Tibial nerve (tissue), 4 donors: ENCODE data around the gene ZNF333. TPM values are rescaled to one million over a fixed set of nuclear protein-coding genes. Genes with fewer than 3 reads are reported as not detected.

Experiments
- DNase-seq, 2 donors: peaks; one replicate each; pipeline ENCODE4 v3.0.0-alpha.2; 2019; ENCODE audit warnings: low spot score in 2 of 2
- H3K27ac ChIP-seq, 4 donors: fragments of 200-600 bp; sonication (generic) in 3 of 4; one replicate each; pipeline ENCODE4 v1.5.1; 2017 to 2019; ENCODE audit warnings: mild to moderate bottlenecking in 1 of 4
- H3K27me3 ChIP-seq, 2 donors: fragments of 200-600 bp; sonication (generic) in 1 of 2; one replicate each; pipeline versions ENCODE4 v1.5.1 to v1.6.0; 2017 to 2019
- H3K36me3 ChIP-seq, 3 donors: fragments of 200-600 bp; sonication (generic); one replicate each; pipeline ENCODE4 v1.5.1; 2018 to 2019
- H3K4me1 ChIP-seq, 4 donors: fragments of 200-600 bp; sonication (generic) in 3 of 4; one replicate each; pipeline ENCODE4 v1.5.1; 2017 to 2019
- H3K4me3 ChIP-seq, 4 donors: fragments of 200-600 bp; sonication (generic) in 3 of 4; one replicate each; pipeline ENCODE4 v1.5.1; 2017 to 2019; ENCODE audit warnings: mild to moderate bottlenecking in 1 of 4, moderate library complexity in 1 of 4
- H3K9me3 ChIP-seq, 4 donors: fragments of 200-600 bp; sonication (generic) in 3 of 4; one replicate each; pipeline ENCODE4 v1.5.1; 2017 to 2019
- EP300 ChIP-seq, 2 donors: sonication (generic); formaldehyde crosslinking; IDR thresholded peaks; one replicate each; pipeline ENCODE4 v1.6.1; 2017; ENCODE audit warnings: antibody characterized with exemption in 2 of 2, mild to moderate bottlenecking in 1 of 2
- POLR2A ChIP-seq, 2 donors: fragments of 450-650 bp; IDR thresholded peaks; one replicate each; pipeline ENCODE4 v1.6.1; 2017; ENCODE audit warnings: antibody characterized with exemption in 2 of 2, mild to moderate bottlenecking in 2 of 2, moderate library complexity in 2 of 2
- WGBS, 2 donors: methylation state at CpG; one replicate each; pipeline ENCODE4 v1.1.5; 2018; 5-methylcytosine and 5-hydroxymethylcytosine counted together
- total RNA-seq, 4 donors: library from RNA; depleted of rRNA; stranded (reverse); fragments of >200 nt; gene quantifications; one replicate each; pipeline ENCODE4 v1.1.0, GENCODE V29; 2016
- TF ChIP-seq, protein P1 (sequence below), 5 experiments: fragments of 200-600 bp in 3 of 5; fragments of 450-650 bp in 2 of 5; sonication (generic) in 3 of 5; IDR thresholded peaks; one replicate each; pipeline ENCODE4 v1.5.1; 2016 to 2019; ENCODE audit warnings: antibody characterized with exemption in 5 of 5, mild to moderate bottlenecking in 3 of 5, moderate library complexity in 2 of 5

ZNF333 gene
- total RNA-seq, 4 donors from 2014 or later = 35.3 to 42.6 (median 39.6) TPM

DNA sequence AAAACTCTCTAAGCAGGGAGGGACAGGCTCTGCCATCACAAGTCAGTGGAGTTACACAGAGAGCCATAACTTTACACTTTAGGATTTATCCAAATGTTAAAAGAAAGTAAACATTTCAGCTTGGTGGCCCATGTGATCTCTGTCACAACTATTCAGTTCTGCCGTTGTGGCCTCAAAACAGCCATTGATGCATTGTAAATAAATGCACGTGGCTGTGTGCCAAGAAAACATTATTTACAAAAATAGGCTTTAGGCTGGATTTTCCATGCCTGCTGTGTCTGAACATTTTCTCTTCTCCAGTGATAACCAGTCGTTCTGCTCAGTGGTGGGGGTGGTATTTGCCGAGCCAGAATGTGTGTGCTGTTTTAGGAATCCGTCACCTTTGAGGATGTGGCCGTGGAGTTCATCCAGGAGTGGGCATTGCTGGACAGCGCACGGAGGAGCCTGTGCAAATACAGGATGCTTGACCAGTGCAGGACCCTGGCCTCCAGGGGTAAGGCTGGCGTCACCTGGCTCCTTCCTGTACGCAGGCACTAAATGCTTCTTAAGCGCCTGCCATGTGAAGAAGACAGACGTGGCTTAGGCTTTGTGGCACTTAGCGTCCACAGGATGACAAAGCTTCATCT is 4.9 kb downstream of the ZNF333 start:
- WGBS, 2 donors = 77 to 81% methylated on average over 13 of the region's 13 CpGs
- H3K36me3 ChIP-seq = peaks cover 0 to 68% (median 27%) of the 10 kb centered on the region in 3 donors
- no peaks in the 10 kb centered on the region for H3K9me3 ChIP-seq
- H3K27ac ChIP-seq = no peak overlapping the region
- H3K4me3 ChIP-seq = no peak overlapping the region
- H3K27me3 ChIP-seq = no peaks in the 10 kb centered on the region
- TF ChIP-seq, protein P1, sequence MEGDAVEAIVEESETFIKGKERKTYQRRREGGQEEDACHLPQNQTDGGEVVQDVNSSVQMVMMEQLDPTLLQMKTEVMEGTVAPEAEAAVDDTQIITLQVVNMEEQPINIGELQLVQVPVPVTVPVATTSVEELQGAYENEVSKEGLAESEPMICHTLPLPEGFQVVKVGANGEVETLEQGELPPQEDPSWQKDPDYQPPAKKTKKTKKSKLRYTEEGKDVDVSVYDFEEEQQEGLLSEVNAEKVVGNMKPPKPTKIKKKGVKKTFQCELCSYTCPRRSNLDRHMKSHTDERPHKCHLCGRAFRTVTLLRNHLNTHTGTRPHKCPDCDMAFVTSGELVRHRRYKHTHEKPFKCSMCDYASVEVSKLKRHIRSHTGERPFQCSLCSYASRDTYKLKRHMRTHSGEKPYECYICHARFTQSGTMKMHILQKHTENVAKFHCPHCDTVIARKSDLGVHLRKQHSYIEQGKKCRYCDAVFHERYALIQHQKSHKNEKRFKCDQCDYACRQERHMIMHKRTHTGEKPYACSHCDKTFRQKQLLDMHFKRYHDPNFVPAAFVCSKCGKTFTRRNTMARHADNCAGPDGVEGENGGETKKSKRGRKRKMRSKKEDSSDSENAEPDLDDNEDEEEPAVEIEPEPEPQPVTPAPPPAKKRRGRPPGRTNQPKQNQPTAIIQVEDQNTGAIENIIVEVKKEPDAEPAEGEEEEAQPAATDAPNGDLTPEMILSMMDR (IDR thresholded peaks at IDR 0.05) = no peak
- TF ChIP-seq POLR2A (IDR thresholded peaks at IDR 0.05) (no peak), EP300 (IDR thresholded peaks at IDR 0.05) (no peak)
- H3K4me1 ChIP-seq = peaks cover 0 to 20% (median 5%) of the 10 kb centered on the region in 4 donors
- no peak for DNase-seq

GRCh38 chr19:14695471-14695870 is 5.6 kb downstream of the ZNF333 start:
- DNase-seq = no peak
- Histone ChIP-seq H3K27me3 (no peaks in the 10 kb centered on the region), H3K36me3 (peaks cover 0 to 75% (median 33%) of the 10 kb centered on the region in 3 donors), H3K4me1 (peaks cover 0 to 18% (median 5%) of the 10 kb centered on the region in 4 donors), H3K27ac (no peak overlapping the region), H3K4me3 (no peak overlapping the region), H3K9me3 (no peaks in the 10 kb centered on the region)
- no peak for TF ChIP-seq POLR2A (IDR thresholded peaks at IDR 0.05)
- no peak for TF ChIP-seq EP300 (IDR thresholded peaks at IDR 0.05)
- TF ChIP-seq, protein P1 (IDR thresholded peaks at IDR 0.05) = no peak
- 83 to 89% methylated on average over 5 of the region's 5 CpGs for WGBS, 2 donors

GRCh38 chr19:14699641-14700040 is 9.8 kb downstream of the ZNF333 start:
- H3K36me3 ChIP-seq = peaks cover 18 to 100% (median 69%) of the 10 kb centered on the region in 3 donors
- TF ChIP-seq EP300 (IDR thresholded peaks at IDR 0.05) (no peak), POLR2A (IDR thresholded peaks at IDR 0.05) (no peak)
- TF ChIP-seq, protein P1 (IDR thresholded peaks at IDR 0.05) = no peak
- no peak overlapping the region for H3K27ac ChIP-seq

DNA sequence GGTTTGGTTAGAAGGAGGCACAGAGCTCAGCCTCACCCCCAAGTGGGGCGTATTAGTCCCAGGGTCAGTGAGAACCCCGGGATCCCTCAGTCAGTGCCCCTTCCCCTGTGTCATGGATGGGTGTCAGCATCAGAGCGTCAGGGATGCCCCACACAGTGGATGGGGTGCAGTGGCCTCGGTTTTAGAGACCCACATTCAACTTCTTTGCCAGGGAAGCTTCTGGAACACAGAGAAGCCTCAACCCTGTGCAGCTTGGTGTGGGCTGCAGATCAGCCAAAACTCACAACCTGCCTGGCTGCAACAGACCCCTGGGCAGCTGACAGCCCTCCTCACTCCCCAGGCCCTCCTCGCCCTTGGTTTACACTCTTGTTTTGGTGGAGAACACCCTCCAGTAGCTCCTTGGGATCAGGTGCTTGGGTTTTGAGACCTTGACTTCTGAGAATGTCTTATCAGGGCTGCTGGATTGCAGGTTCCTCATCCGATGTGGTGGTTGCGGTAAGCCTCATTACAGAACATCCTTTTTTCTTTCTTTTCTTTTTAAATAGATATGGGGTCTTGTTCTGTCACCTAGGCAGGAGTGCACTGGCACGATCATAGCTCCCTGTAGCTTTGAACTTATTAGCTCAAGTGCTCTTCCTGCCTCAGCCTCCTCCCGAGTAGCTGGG is 11.0 kb downstream of the ZNF333 start:
- Histone ChIP-seq H3K27ac (no peak overlapping the region), H3K27me3 (no peaks in the 10 kb centered on the region), H3K4me1 (no peaks in the 10 kb centered on the region), H3K9me3 (peaks cover 0 to 5% (median 0%) of the 10 kb centered on the region in 4 donors), H3K4me3 (no peak overlapping the region), H3K36me3 (peaks cover 18 to 100% (median 68%) of the 10 kb centered on the region in 3 donors)
- DNase-seq = no peak
- no peak for TF ChIP-seq POLR2A (IDR thresholded peaks at IDR 0.05)
- TF ChIP-seq EP300 (IDR thresholded peaks at IDR 0.05) = no peak
- 98 to 99% methylated on average over 9 of the region's 9 CpGs for WGBS, 2 donors

More at GRCh38 chr19:14699641-14700040, 9.8 kb downstream of the ZNF333 start:
- no peaks in the 10 kb centered on the region for H3K27me3 ChIP-seq
- WGBS, 2 donors = 93 to 95% methylated on average over 8 of the region's 8 CpGs
- no peaks in the 10 kb centered on the region for H3K4me1 ChIP-seq
- H3K4me3 ChIP-seq = no peak overlapping the region
- no peak for DNase-seq
- H3K9me3 ChIP-seq = peaks cover 0 to 5% (median 0%) of the 10 kb centered on the region in 4 donors

- Histone ChIP-seq H3K36me3 (peaks cover 22 to 100% (median 84%) of the 10 kb centered on the region in 3 donors), H3K4me3 (no peak overlapping the region), H3K27ac (no peak overlapping the region), H3K4me1 (no peaks in the 10 kb centered on the region), H3K9me3 (peaks cover 0 to 5% (median 0%) of the 10 kb centered on the region in 4 donors), H3K27me3 (no peaks in the 10 kb centered on the region)
- no peak for DNase-seq
- TF ChIP-seq, protein P1 (IDR thresholded peaks at IDR 0.05) = no peak
- no peak for TF ChIP-seq EP300 (IDR thresholded peaks at IDR 0.05)
- no peak for TF ChIP-seq POLR2A (IDR thresholded peaks at IDR 0.05)
- WGBS, 2 donors = 90 to 98% methylated on average over 6 of the region's 6 CpGs
These were observed 14.0 kb downstream of the ZNF333 start for GRCh38 chr19:14703833-14704232.
